ENCODE results near the gene XYLT1.

The XYLT1 gene

DNA sequence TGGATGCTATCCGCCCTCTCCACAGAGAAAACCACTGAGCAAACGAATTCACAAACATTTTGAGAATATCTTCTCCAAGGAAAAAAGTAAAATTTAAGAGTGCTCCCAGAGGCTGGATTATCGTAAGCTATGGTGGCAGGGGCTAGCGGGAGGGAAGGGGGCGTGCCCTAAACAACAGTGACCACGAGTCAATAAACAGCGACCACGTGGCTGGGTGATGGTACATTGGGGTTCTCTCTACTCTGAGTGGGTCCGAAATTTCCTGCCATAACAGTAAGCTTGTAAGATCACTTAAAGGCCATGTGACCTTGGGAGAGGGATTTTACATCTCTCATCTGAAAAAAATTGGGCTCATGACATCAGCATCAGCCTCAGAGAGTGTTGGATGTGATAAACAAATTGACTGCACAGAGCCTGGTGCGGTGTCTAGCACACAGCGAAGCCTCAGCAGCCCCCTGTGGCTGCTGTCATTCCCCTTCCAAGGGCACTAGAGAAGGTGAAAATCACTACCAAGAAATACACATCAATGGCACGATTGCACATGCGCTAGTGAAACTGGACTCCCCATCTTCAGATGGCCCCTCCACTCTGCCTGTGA, 213.2 kb downstream of the XYLT1 start:
- DNase-seq (ENCODE audit: low read depth in 2 of 2): no peak

DNA sequence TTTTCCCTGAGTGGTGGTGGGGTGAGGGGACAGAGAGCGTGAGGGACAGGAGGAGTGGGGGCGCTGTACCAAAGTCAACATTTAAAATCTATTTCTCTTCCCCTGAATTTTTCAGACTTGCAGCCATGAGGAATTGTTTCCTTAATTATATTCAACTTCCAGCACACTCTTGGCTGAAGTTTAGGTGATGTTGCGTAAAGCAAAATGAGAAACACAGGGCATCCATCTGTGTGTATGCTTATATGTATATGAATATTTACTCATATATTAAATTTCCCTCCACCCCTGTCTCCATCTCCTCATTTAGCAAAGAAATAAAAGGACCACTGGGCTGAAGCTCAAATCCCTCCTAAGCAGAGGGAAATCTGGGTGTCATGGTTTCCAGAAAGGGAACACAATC, 218.1 kb downstream of the XYLT1 start:
- no peak for DNase-seq (ENCODE audit: low read depth in 2 of 2)

DNA sequence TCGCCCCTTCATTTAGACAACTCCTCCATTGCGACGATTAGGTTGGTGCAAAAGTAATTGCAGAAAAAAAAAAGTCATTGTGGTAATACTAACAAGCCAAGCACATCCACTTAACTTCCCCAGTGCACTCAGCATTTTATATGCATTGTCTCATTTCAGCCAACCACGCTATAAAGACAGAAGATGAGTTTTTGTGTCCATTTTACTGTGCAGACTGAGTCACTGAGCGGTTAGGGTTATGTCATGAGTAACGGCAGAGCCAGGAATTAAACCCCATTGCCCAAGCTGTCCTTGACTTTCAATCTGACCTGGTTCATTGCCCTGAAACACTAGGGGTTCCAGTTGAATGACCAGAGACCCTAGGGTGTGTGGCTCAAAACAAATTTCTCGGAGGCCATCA, 218.7 kb downstream of the XYLT1 start:
- DNase-seq (ENCODE audit: low read depth in 2 of 2): no peak

GRCh38 chr16:17251496-17251895, 219.3 kb downstream of the XYLT1 start:
- DNase-seq (ENCODE audit: low read depth in 2 of 2): no peak

- no peak for DNase-seq (ENCODE audit: low read depth in 2 of 2)
Observed at GRCh38 chr16:17246974-17247732, 223.6 kb downstream of the XYLT1 start.

GRCh38 chr16:17246268-17246885, 224.4 kb downstream of the XYLT1 start:
- DNase-seq (ENCODE audit: low read depth in 2 of 2): no peak

GRCh38 chr16:17245776-17246175, 225.0 kb downstream of the XYLT1 start:
- DNase-seq (ENCODE audit: low read depth in 2 of 2): no peak

DNA sequence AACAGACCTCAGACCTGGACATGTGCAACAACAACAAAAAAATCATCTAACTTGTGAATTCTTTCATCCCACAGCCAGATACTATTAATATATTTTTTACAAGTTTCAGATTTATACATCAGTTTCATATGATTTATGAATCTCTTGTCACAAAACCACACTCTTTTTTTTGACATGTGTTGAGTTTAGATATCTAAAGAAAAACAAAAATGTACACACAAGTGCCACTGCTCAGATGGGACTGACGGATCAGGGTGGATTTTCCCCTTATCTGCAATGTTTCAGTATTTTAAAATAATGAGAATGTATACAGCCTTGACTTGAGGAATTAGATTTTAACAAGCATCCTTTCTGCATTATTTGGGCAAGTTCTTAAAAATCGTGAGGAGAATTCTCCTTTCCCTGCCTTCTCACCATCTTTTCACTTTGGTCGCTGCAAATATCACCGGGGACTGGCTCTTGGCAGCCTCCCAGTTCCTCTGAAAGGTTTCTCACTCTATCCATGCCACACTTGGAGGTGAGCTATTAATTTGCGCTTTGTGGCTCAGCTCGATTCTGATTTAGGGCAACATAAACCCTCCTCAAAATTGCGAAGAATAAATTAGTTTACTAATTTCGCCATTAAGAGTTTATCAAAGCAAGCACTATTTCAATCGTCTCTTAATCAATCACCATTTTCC, 225.7 kb downstream of the XYLT1 start:
- no peak for DNase-seq (ENCODE audit: low read depth in 2 of 2)

DNA sequence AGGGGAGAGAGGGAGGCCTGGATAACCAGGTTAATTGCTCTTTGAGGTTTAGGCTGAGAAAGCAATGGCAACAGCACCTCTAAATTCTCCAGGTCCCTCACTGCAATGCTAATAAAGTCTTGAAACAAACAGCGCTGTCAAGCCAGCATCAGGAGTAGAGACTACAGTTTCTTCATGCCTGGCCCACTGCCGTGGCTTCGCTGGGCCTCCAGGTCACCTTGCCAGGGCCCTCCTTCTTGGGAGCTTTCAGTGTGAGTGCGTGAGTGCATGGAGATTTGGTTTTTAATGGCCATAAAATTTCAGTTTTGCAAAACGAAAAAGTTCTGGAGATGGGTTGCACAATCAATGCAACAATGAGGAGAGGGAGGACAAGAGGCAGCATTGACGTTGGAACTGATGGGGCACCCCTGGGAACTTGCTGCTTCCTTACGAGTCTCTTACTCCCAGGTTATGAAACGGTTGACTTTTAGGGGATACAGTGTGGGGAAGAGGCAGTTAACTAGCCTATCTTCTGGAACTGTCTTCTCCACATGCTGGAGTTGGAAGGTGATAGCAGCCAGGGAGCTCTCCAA, 229.4 kb downstream of the XYLT1 start:
- no peak for DNase-seq (ENCODE audit: low read depth in 2 of 2)

DNA sequence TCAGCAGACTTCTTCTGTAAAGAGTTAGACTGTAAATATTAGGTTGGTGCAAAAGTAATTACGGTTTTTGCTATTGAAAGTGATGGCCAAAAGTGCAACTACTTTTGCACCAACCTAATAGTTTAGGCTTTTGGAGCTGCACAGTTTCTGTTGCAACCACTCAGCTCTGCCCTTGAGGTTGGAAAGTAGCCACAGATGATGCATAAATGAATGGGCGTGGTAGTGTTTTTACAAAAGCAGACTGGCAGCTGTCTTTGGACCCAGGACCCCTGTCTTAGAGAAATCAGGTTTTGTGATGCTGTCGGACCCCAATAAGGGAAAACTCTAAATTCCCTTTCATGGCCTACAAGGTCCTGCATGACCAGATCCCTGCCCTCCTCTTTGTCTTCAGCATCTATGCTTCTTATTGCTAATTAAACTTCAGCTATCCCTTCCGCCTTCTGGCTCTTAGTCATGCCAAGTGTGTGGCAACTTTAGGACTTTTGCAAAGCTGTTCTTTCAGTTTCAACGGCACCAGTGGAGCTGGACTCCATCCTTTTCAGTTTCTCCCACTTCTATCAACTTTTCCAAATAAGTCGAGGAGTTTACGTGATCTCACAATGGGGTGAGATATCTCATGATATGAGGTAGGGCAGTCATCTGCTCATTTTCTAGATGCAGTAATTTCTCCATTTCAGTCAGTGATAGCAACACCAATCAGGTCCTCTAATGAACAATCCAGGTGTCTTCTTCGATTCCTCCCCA, 232.3 kb downstream of the XYLT1 start:
- no peak for DNase-seq (ENCODE audit: low read depth in 2 of 2)

- DNase-seq (ENCODE audit: low read depth in 2 of 2): no peak
Observed at GRCh38 chr16:17237350-17237944, 233.3 kb downstream of the XYLT1 start.

DNA sequence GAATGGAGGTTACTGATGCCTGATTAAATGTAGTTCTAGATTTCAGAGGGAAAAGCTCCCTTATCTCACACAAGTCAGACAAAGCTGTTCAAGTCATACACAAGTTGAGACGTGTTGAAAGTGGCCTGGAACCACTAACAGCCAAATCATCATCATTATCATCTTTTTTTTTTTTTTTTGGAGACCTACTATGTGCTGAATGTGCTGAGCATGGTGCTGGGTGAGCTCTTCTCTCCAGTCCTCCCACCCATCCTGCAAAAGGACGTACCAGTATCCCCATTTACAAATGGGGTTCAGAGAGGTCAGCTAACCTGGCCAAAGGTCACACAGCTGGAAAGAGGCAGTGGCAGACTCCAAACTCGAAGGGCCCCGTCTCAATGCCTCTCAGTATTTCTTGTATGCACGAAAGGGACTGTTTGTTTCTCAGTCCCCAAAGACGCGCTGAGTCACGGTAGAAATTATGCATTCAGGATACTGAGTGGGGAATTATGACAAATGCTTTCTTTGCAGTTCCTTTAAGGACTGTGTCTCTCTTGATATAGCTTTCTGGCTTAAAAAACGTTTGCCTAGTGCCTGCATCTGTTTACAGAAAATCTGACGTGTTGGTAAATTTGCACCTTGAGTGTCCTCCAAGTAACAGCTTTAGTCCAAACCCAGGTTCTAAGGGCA, 235.5 kb downstream of the XYLT1 start:
- DNase-seq (ENCODE audit: low read depth in 2 of 2): no peak

DNA sequence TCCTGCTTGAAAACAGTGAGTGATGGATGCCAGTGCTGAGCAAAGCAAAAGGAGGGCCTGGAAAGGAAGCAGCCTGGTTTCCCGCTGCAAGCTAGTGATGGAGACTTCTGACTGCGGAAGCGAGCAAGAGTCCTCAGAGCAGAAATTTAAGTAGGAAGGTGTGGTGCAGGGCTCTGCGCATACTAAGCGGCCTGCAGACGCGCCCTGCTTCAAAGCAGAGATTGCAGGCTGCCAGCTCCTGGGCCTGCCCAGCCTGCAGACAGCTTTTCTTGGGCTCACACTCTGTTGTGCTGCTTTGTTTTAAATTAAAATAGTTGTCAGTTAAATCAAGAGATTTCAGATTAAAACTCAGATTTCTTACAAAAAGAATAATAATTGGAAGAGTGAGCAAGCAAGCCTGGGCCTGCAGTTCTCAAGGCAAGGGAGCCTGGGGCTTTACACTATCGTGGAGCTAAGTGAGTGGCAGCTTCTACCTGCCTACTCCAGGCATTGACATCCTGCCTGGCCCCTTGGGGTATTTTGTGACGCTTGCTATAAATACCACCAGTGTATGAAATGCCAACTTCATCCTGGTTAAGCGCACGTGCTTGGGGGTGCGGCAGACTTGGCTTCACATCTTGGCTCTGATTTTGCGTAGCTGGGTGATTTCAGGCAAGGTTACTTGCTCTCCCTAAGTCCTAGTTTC, 237.3 kb downstream of the XYLT1 start:
- no peak for DNase-seq (ENCODE audit: low read depth in 2 of 2)

DNA sequence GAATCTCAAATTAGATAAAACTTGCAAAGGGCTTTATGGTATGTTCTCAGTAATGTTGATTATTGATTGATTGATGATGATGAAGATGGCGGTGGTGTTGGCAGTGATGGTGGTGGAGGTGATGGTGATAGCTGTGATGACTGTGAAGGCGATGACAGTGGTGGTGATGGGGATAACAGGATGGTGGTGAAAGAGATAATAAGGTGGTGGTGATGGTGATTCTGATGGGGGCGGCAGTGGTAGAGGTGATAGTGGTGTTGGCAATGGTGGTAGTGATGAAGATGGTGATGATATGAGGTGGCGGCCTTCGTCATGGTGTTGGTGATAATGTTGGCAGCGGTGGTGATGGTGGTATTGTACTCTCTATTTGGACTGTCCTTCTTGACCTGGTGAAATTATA, 238.3 kb downstream of the XYLT1 start:
- no peak for DNase-seq (ENCODE audit: low read depth in 2 of 2)

GRCh38 chr16:17231972-17232371, 238.8 kb downstream of the XYLT1 start:
- DNase-seq (ENCODE audit: low read depth in 2 of 2): no peak

GRCh38 chr16:17230932-17231581, 239.7 kb downstream of the XYLT1 start:
- DNase-seq (ENCODE audit: low read depth in 2 of 2): no peak

DNA sequence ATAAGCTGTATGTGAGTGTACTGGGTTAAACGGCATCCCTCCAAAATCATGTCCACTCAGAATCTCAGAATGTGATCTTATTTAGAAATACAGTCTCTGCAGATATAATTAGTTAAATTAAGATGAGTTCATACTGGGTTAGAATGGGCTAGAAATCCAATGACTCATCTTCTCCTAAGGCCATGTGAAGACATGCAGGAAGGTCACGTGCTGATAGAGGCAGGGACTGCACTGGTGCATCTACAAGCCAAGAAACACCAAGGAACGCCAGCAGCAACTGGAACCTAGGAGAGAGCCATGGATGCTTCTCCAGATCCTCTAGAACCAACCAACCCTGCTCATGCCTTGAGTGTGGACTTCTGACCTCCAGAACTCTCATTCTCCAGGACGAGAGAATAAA, 241.0 kb downstream of the XYLT1 start:
- no peak for DNase-seq (ENCODE audit: low read depth in 2 of 2)

DNA sequence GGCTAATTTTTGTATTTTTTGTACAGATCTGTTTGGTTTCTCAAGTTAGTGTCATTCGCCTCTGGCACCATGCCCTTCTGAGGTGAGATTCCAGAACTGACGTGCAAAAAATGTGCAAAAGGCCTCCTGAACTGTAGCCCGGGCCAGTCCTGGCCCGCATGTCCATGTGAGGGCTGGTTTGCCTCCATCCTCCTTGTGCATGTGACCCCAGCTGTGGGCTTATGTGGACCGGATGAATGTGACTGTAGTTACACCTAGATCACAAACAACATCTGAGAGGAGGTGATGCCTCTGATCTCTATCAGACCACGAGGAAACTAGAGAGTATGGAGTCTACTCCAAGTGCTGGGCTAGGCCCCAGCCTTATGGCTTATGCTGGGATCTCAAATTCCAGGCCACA, 241.6 kb downstream of the XYLT1 start:
- no peak for DNase-seq (ENCODE audit: low read depth in 2 of 2)

DNA sequence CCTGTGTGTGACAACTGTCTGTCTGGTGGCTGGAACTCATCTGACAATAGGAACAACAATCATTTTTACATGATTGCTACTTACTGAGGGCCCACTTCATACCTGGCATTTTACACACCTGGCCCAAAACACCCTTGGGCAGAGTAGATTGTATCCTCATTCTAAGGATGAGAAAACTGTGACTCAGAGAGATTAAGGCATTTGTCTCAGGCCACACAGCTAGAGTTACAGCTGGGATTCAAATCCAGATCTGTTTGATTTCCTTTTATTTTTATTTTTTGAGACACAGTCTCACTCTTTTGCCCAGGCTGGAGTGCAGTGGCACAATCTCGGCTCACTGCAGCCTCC, 242.1 kb downstream of the XYLT1 start:
- no peak for DNase-seq (ENCODE audit: low read depth in 2 of 2)
